GM21619 (cell line): ENCODE data around the gene HOXA13.

Experiments
- ATAC-seq: cut with Tn5 transposase; IDR thresholded peaks from one replicate; pipeline ENCODE4 v1.9.1; 2021; ENCODE audit not compliant: unreplicated experiment

Gene HOXA13

GRCh38 chr7:27171325-27171636, 28.6 kb downstream of the HOXA13 start:
- no peak for ATAC-seq

- ATAC-seq, result no peak
Observed at GRCh38 chr7:27170426-27171324, 29.2 kb downstream of the HOXA13 start.

DNA sequence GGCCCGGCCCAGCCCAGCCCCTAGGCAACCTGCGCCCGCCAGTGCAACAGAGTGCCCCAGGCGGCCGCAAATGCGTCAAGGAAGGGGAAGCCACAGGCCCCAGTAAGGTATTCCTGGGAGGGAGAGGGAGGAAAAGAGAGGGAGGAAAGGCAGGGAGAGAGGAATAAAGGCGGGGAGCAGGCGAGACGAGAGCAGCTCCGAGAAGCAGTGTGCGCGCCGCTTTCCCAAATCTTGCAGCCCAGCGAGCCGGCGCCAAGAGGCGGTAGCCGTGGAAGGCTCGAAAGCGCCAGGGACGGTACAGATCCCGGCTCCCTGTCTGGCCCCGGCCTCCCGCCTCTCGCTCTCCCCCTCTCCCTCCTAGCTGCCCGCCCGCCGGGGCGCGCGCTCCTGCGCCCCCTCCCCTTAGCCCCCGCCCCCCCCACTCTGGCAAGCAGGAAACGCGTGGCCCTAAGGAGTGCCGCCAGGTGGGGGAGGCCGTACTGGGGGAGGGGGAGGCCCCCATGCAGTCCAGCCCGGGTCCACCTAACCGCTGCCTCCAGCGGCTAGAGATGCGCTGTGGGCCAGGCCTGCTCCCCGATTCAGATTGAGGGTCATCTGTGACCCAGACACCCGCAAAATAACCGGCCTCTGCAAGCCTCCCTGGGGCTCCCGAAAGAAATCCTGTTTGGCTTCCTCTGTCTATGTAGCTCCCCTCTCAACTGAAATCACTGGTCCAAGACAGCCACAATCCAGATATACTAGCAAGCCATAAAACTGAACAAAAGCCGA, 30.0 kb downstream of the HOXA13 start:
- no peak for ATAC-seq

- ATAC-seq, result no peak
Observed at GRCh38 chr7:27168265-27168947, 31.5 kb downstream of the HOXA13 start.

GRCh38 chr7:27167916-27168264, 32.0 kb downstream of the HOXA13 start:
- ATAC-seq, result no peak

DNA sequence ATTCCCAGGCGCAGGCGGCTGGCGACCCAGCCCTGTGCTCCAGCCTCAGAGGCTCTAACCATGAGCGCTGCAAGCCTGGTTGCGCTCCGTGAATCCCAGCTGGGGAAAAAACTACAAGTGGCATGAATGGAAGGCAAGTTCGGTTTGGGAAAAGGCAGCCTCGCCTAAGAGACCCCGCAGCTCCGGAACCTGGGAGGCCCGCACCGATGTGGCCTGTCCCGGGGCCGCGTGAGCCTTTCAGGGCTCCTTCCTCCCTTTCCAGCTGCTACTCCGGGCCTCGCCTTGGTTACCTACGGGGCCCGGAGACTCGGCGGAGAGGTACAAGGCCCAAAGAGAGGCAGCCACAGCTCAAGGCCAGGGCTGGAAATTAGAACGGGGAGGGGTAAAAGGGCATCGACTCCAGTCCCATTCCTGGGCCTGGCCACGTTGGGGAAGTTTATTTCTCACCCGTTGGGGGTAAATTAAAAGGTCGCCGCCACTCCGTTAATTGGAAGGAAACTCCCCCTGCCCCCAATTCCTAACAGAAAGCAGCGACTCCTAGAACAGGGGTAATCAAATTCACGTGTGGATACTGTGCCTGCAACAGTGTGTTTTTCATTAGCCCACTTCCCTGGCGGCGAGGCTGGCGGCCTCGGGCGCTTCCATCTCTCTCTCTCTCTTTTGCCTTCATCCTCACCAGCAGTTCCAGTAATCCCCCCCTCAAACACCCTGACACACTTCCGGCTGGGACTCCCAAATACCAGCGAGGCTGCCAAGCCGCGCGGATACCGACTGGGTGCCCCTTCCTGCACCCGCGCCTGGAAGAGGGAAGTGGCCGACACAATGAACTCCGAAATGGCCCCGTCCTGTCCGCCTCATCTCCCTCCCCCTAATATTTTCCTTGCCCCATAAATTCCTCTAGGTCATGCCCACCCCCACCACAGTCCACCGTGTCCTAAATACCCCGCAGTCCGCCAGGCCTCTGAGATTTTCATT, 33.1 kb downstream of the HOXA13 start:
- ATAC-seq, result no peak

DNA sequence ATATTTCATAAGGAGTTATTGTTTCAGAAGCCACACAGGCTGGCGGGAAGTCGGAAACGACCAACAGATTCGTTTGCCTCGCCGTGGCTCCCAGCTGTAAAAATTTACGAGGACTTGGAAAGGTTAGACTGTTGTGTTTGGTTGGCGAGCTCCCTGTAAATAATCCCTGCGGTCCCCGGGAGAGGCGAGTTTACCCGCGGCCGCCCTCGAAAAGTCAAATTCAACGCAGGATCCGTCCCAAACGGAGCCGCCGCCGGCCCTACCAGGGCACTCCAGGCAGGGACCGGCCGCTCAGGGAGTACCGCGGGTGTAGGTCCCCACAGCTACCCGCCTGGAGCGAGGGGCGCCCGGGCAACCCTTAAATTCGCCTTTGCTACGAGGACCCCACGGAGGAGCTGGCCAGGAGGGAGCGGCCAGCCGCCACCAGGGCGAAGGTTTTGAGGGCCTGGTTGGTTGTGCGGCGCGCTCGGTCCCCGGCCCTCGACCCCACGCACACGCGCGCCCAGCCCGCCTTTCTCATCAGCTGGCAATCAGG, 33.8 kb downstream of the HOXA13 start:
- no peak for ATAC-seq

DNA sequence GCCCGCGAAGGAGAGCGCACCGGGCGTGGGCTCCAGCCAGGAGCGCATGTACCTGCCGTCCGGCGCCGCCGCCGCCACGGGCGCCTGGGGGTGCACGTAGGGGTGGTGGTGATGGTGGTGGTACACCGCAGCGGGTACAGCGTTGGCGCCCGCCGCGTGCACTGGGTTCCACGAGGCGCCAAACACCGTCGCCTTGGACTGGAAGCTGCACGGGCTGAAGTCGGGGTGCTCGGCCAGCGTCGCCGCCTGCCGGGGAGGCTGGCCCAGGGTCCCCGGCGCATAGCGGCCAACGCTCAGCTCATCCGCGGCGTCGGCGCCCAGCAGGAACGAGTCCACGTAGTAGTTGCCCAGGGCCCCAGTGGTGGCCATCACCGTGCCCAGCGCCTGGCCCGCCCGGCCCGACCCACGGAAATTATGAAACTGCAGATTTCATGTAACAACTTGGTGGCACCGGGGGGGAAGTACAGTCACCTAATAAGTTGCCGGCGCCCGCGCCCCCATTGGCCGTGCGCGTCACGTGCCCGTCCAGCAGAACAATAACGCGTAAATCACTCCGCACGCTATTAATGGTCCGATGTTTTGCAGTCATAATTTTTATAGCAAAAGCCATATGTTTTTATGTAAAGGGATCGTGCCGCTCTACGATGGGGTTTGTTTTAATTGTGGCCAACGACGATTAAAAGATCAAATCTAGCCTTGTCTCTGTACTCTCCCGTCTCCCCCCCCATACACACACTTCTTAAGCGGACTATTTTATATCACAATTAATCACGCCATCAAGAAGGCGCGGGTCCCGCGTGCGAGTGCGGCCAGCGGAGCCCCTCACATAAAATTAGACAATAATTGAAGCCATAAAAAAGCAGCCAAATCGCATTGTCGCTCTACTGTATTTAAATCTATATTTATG, 34.5 kb downstream of the HOXA13 start, which contains the start of gene HOXA9:
TSS of gene HOXA9 (minus strand) at position 449 of the 907 bp plus-strand sequence. CDS start at position 369, 80 bp downstream.
- no peak for ATAC-seq

DNA sequence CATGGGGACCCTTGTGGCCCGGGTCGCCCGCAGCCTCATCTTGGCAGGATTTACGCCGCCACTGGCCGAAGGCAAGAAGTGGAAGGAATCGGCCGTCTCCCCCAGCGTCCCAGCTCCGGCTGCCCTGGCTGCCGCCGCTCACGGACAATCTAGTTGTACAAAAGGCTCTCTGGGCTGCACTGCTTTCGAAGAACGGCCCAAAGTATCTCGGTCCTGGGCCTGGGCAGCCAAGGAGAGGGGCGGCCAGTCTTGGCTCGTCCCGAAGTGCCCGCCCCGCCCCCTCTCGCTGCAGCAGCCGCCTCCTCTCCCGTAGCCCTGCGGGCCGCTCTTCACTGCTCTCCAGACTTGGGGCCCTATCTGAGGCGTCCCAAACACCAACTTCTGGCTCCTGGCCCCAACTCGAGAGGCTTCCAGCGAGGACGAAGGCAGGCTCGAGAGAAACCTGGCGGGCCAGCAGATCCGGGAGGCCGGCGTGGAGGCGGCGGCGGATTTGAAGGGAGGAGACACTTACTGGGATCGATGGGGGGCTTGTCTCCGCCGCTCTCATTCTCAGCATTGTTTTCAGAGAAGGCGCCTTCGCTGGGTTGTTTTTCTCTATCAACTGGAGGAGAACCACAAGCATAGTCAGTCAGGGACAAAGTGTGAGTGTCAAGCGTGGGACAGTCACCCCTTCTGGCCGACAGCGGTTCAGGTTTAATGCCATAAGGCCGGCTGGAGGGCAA, 35.4 kb downstream of the HOXA13 start:
- ATAC-seq, result no peak

- no peak for ATAC-seq
Observed at GRCh38 chr7:27164045-27164366, 35.9 kb downstream of the HOXA13 start.

- ATAC-seq, result no peak
Observed at GRCh38 chr7:27163288-27164044, 36.4 kb downstream of the HOXA13 start.

GRCh38 chr7:27162561-27163287, 37.2 kb downstream of the HOXA13 start:
- ATAC-seq, result no peak

GRCh38 chr7:27161721-27162560, 38.0 kb downstream of the HOXA13 start:
- ATAC-seq, result no peak

- no peak for ATAC-seq
Observed at GRCh38 chr7:27161214-27161720, 38.6 kb downstream of the HOXA13 start.

- peak; percentile 63 for ATAC-seq
Observed at GRCh38 chr7:27160546-27161213, 39.2 kb downstream of the HOXA13 start.

- no peak for ATAC-seq
Observed at GRCh38 chr7:27160145-27160545, 39.7 kb downstream of the HOXA13 start.
